GM19455 (cell line): ENCODE data around the gene R3HDM4.
A peak's percentile ranks its signal among the peaks of the same experiment; 100 is the strongest.

Source experiments
- ATAC-seq: cut with Tn5 transposase; IDR thresholded peaks from one replicate; pipeline ENCODE4 v1.9.1; 2021; ENCODE audit not compliant: unreplicated experiment

Gene R3HDM4

GRCh38 chr19:947707-948539, 34.9 kb upstream of the R3HDM4 start:
- ATAC-seq: peak; percentile 52

- peak; percentile 18 for ATAC-seq
Observed at GRCh38 chr19:947090-947706, 34.2 kb upstream of the R3HDM4 start.

- ATAC-seq: no peak
Observed at GRCh38 chr19:945401-946252, 32.6 kb upstream of the R3HDM4 start.

- ATAC-seq: no peak
Observed at GRCh38 chr19:944663-945241, 31.7 kb upstream of the R3HDM4 start.

GRCh38 chr19:944171-944567, 31.1 kb upstream of the R3HDM4 start:
- no peak for ATAC-seq

- no peak for ATAC-seq
Observed at GRCh38 chr19:943551-944170, 30.6 kb upstream of the R3HDM4 start.

- ATAC-seq: no peak
Observed at GRCh38 chr19:942133-942645, 29.2 kb upstream of the R3HDM4 start.

GRCh38 chr19:941292-942132, 28.5 kb upstream of the R3HDM4 start:
- ATAC-seq: no peak

- no peak for ATAC-seq
Observed at GRCh38 chr19:940591-941291, 27.7 kb upstream of the R3HDM4 start.

GRCh38 chr19:939922-940321, 26.9 kb upstream of the R3HDM4 start:
- no peak for ATAC-seq

GRCh38 chr19:939439-939838, 26.4 kb upstream of the R3HDM4 start:
- ATAC-seq: no peak

- ATAC-seq: no peak
Observed at GRCh38 chr19:938233-938923, 25.4 kb upstream of the R3HDM4 start.

GRCh38 chr19:937259-937694, 24.3 kb upstream of the R3HDM4 start:
- no peak for ATAC-seq

- no peak for ATAC-seq
Observed at GRCh38 chr19:936175-936546, 23.1 kb upstream of the R3HDM4 start.

- ATAC-seq: no peak
Observed at GRCh38 chr19:934865-935479, 22.0 kb upstream of the R3HDM4 start.

- no peak for ATAC-seq
Observed at GRCh38 chr19:934197-934840, 21.3 kb upstream of the R3HDM4 start.

GRCh38 chr19:933553-933882, 20.5 kb upstream of the R3HDM4 start:
- no peak for ATAC-seq
